Measurements from ENCODE around the gene STRN4.

STRN4 gene

DNA sequence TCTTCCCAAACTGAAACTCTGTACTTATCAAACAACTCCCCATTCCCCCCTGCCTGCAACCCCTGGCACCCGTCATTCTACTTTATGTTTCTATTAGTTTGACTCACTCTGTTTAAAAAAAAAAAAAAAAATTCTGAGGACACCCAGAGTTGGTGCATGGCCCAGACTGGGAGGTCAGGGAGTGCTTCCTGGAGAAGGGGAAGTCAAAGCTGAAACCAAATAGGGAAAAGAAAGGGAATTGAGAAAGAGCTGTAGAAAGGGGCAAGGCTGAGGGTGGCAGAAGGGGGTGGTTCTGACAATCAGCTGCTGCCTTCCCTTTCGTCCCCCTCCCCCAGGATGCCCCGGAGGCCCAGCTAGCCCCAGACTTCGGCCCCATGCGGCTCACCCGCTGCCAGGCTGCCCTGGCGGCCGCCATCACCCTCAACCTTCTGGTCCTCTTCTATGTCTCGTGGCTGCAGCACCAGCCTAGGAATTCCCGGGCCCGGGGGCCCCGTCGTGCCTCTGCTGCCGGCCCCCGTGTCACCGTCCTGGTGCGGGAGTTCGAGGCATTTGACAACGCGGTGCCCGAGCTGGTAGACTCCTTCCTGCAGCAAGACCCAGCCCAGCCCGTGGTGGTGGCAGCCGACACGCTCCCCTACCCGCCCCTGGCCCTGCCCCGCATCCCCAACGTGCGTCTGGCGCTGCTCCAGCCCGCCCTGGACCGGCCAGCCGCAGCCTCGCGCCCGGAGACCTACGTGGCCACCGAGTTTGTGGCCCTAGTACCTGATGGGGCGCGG, 9.0 kb upstream of the STRN4 start:
- no peak overlapping the region for H3K4me3 ChIP-seq (ENCODE audit: low read depth in 1 of 2, low read length in 2 of 2)
- no peaks in the 10 kb centered on the region for H3K9me3 ChIP-seq (ENCODE audit: control insufficient read depth in 1 of 2, low read length in 2 of 2)
- H3K27ac ChIP-seq (ENCODE audit: low read length): no peak overlapping the region
- H3K4me1 ChIP-seq (ENCODE audit: control insufficient read depth in 1 of 2, insufficient read depth in 2 of 2, low read length in 2 of 2): peaks cover 0 to 16% of the 10 kb centered on the region in 2 donors
- H3K36me3 ChIP-seq (ENCODE audit: control insufficient read depth in 1 of 2, insufficient read depth in 2 of 2, low read length in 2 of 2): peaks cover 4 to 26% of the 10 kb centered on the region in 2 donors
- no peaks in the 10 kb centered on the region for H3K27me3 ChIP-seq (ENCODE audit: low read depth, low read length)

GRCh38 chr19:46753420-46754155, 7.3 kb upstream of the STRN4 start:
- H3K9me3 ChIP-seq (ENCODE audit: control insufficient read depth in 1 of 2, low read length in 2 of 2): no peaks in the 10 kb centered on the region
- no peak overlapping the region for H3K27ac ChIP-seq (ENCODE audit: low read length)
- H3K36me3 ChIP-seq (ENCODE audit: control insufficient read depth in 1 of 2, insufficient read depth in 2 of 2, low read length in 2 of 2): peaks cover 4 to 27% of the 10 kb centered on the region in 2 donors
- peaks cover 0 to 7% of the 10 kb centered on the region in 2 donors for H3K4me1 ChIP-seq (ENCODE audit: control insufficient read depth in 1 of 2, insufficient read depth in 2 of 2, low read length in 2 of 2)
- no peaks in the 10 kb centered on the region for H3K27me3 ChIP-seq (ENCODE audit: low read depth, low read length)
- H3K4me3 ChIP-seq (ENCODE audit: low read depth in 1 of 2, low read length in 2 of 2): no peak overlapping the region

DNA sequence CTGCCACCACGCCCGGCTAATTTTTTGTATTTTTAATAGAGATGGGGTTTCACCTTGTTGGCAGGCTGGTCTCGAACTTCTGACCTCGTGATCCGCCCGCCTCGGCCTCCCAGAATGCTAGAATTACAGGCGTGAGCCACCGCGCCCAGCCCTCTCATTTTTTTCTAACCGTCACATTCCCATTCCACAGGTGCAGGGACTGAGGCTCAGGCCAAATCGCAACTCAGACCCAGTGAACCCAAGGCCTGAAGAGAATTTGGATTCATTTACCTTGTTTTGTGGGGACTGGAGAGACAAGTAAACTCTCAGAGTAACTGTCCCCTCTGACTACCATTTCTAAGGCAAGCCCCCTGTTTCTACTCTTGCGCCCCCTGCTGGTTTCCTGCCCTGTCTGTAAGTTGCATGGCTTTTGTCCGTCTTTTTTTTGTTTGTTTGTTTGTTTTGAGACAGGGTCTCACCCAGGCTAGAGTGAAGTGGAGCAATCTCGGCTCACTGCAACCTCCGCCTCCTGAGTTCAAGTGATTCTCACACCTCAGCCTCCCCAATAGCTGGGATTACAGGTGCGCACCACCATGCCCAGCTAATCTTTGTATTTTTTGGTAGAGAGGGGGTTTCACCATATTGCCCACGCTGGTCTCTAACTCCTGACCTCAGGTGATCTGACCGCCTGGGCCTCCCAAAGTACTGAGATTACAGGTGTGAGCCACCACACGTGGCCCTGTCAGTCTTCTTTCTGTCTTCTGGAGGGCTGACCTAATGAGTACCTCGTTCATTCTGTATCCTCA, 2.3 kb upstream of the STRN4 start:
- Histone ChIP-seq H3K4me1 (ENCODE audit: control insufficient read depth in 1 of 2, insufficient read depth in 2 of 2, low read length in 2 of 2) (peaks cover 6 to 25% of the 10 kb centered on the region in 2 donors), H3K27ac (ENCODE audit: low read length) (no peak overlapping the region), H3K9me3 (ENCODE audit: control insufficient read depth in 1 of 2, low read length in 2 of 2) (no peaks in the 10 kb centered on the region)

DNA sequence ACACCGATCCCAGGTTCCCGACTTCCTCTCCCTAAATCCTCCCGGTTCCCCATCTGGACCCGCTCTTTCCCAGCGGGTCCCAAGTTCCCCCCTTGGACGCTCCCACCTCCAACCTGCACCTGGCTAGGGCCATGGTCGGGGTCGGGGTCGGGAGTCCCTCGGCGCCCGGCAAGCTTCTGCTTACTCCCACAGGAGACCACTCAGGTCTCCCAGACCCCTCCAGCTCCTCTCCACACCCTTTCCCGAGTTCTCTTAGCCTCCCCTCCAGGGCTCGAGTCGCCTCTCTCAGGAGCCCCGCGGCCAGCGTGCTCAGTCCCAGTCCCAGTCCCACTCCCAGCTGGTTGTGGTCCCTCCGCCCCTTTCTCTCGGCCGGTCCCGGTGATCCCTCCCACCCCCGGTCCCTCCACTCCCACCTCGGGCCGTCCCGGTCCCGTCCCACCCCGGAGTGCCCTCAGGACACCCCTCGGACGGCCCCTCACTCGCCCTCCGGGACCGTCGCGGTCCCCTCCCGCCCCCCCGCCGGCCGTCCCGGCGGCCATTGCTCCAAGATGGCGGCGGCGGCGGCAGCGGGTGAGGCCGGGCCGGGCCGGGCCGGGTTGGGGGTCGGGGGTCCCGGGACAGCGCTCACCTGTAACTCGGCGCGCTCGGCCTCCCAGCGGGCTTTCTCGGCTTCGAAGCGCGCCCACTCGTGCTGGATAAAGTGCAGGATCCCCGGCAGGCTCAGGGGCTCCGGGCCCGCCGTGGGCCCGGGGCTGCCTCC, 549 bp downstream of the STRN4 start, which contains the start of gene FKRP:
FKRP (plus strand) TSS at position 537 of the 760 bp plus-strand sequence. CDS start 9,394 bp downstream, outside the sequence.
- Histone ChIP-seq H3K27me3 (ENCODE audit: low read depth, low read length) (no peaks in the 10 kb centered on the region), H3K9me3 (ENCODE audit: control insufficient read depth in 1 of 2, low read length in 2 of 2) (no peaks in the 10 kb centered on the region), H3K4me3 (ENCODE audit: low read depth in 1 of 2, low read length in 2 of 2) (peak within 1 kb of the TSS; percentile 85 to 91), H3K4me1 (ENCODE audit: control insufficient read depth in 1 of 2, insufficient read depth in 2 of 2, low read length in 2 of 2) (peaks cover 6 to 37% of the 10 kb centered on the region in 2 donors), H3K27ac (ENCODE audit: low read length) (peak within 1 kb of the TSS; percentile 31), H3K36me3 (ENCODE audit: control insufficient read depth in 1 of 2, insufficient read depth in 2 of 2, low read length in 2 of 2) (peaks cover 0 to 4% of the 10 kb centered on the region in 2 donors)

More for the DNA sequence above, 2.3 kb upstream of the STRN4 start:
- Histone ChIP-seq H3K27me3 (ENCODE audit: low read depth, low read length) (no peaks in the 10 kb centered on the region), H3K4me3 (ENCODE audit: low read depth in 1 of 2, low read length in 2 of 2) (no peak overlapping the region), H3K36me3 (ENCODE audit: control insufficient read depth in 1 of 2, insufficient read depth in 2 of 2, low read length in 2 of 2) (peaks cover 4 to 12% of the 10 kb centered on the region in 2 donors)

DNA sequence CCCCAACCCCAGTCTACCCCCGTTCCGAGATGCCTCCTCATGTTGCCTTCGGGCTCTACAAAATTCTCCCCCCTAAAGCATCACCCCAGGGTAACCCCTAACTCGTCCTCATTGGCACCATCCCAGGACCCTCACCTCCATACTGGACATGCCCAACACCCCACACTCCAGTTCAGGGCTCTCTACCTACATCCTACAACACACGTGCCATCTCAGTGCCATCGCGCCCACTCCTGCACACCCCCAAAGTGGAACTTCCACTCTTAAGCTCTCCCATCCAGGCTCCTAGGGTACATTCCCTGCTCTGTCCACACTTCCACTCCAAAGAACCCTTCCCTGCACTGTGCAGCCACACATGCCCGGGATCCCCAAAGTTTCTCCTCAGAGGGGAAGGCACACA, 1.2 kb downstream of the STRN4 start:
- Histone ChIP-seq H3K27me3 (ENCODE audit: low read depth, low read length) (no peaks in the 10 kb centered on the region), H3K9me3 (ENCODE audit: control insufficient read depth in 1 of 2, low read length in 2 of 2) (no peaks in the 10 kb centered on the region), H3K27ac (ENCODE audit: low read length) (peak overlapping the region; percentile 31), H3K4me3 (ENCODE audit: low read depth in 1 of 2, low read length in 2 of 2) (peak overlapping the region; percentile 85 to 91), H3K4me1 (ENCODE audit: control insufficient read depth in 1 of 2, insufficient read depth in 2 of 2, low read length in 2 of 2) (peaks cover 6 to 44% of the 10 kb centered on the region in 2 donors), H3K36me3 (ENCODE audit: control insufficient read depth in 1 of 2, insufficient read depth in 2 of 2, low read length in 2 of 2) (no peaks in the 10 kb centered on the region)

DNA sequence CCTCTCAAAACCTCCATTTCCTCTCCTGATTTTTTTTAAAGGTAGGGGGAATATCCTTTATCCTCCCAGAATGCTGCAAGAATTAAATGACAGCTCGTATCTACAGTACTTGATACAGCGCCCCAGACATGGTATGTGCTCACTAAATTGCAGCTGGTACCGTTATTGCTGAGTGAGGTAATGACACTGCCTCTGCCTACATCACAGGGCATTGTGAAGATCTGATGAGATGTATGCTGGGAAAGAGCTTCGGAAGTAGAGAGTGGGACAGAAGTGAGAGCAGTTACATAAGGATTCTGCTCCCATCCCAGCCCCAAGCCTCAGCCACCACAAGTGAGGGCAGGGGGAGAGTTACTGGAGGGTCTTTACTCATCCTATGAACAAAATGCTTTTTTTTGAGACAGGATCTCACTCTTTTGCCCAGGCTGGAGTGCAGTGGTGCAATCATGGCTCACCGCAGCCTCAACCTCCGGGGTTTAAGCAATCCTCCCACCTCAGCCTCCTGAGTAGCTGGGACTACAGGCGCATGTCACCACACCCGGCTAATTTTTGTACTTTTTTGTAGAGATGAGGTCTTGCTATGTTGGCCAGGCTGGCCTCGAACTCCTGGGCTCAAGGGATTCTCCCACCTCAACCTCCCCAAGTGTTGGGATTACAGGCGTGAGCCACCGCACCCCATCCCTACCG, 2.1 kb downstream of the STRN4 start:
- H3K27ac ChIP-seq (ENCODE audit: low read length): no peak overlapping the region
- H3K4me3 ChIP-seq (ENCODE audit: low read depth in 1 of 2, low read length in 2 of 2): peak overlapping the region in 1 of 2 donors; percentile 91
- H3K27me3 ChIP-seq (ENCODE audit: low read depth, low read length): no peaks in the 10 kb centered on the region
- no peaks in the 10 kb centered on the region for H3K9me3 ChIP-seq (ENCODE audit: control insufficient read depth in 1 of 2, low read length in 2 of 2)
- peaks cover 6 to 53% of the 10 kb centered on the region in 2 donors for H3K4me1 ChIP-seq (ENCODE audit: control insufficient read depth in 1 of 2, insufficient read depth in 2 of 2, low read length in 2 of 2)
- no peaks in the 10 kb centered on the region for H3K36me3 ChIP-seq (ENCODE audit: control insufficient read depth in 1 of 2, insufficient read depth in 2 of 2, low read length in 2 of 2)

GRCh38 chr19:46742926-46743480, 3.2 kb downstream of the STRN4 start:
- Histone ChIP-seq H3K27me3 (ENCODE audit: low read depth, low read length) (no peaks in the 10 kb centered on the region), H3K27ac (ENCODE audit: low read length) (no peak overlapping the region), H3K36me3 (ENCODE audit: control insufficient read depth in 1 of 2, insufficient read depth in 2 of 2, low read length in 2 of 2) (peaks cover 2 to 3% of the 10 kb centered on the region in 2 donors), H3K9me3 (ENCODE audit: control insufficient read depth in 1 of 2, low read length in 2 of 2) (no peaks in the 10 kb centered on the region), H3K4me1 (ENCODE audit: control insufficient read depth in 1 of 2, insufficient read depth in 2 of 2, low read length in 2 of 2) (peaks cover 6 to 59% of the 10 kb centered on the region in 2 donors), H3K4me3 (ENCODE audit: low read depth in 1 of 2, low read length in 2 of 2) (no peak overlapping the region)

DNA sequence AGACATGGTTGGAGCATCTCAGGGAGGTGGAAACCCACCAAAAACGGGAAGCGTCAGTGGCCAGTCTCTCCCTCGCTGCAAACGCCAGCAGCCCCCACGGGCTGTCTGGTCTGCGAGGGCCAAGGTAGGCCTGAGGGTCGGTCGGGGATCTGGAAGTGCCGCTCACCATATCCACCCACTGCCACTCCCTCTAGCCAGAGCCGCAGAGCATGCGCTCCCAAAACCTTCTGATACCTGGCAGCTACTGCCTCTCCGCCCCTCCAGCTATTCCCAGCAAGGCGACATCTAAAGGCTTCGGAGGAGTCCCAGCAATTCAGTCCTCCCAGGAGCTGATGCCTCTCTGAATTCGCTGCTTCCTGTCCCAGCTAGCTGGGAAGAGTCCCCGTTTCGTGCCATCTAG, 4.8 kb downstream of the STRN4 start:
- Histone ChIP-seq H3K27ac (ENCODE audit: low read length) (no peak overlapping the region), H3K27me3 (ENCODE audit: low read depth, low read length) (no peaks in the 10 kb centered on the region), H3K9me3 (ENCODE audit: control insufficient read depth in 1 of 2, low read length in 2 of 2) (no peaks in the 10 kb centered on the region), H3K4me3 (ENCODE audit: low read depth in 1 of 2, low read length in 2 of 2) (no peak overlapping the region), H3K4me1 (ENCODE audit: control insufficient read depth in 1 of 2, insufficient read depth in 2 of 2, low read length in 2 of 2) (peaks cover 6 to 56% of the 10 kb centered on the region in 2 donors), H3K36me3 (ENCODE audit: control insufficient read depth in 1 of 2, insufficient read depth in 2 of 2, low read length in 2 of 2) (peaks cover 15 to 18% of the 10 kb centered on the region in 2 donors)

DNA sequence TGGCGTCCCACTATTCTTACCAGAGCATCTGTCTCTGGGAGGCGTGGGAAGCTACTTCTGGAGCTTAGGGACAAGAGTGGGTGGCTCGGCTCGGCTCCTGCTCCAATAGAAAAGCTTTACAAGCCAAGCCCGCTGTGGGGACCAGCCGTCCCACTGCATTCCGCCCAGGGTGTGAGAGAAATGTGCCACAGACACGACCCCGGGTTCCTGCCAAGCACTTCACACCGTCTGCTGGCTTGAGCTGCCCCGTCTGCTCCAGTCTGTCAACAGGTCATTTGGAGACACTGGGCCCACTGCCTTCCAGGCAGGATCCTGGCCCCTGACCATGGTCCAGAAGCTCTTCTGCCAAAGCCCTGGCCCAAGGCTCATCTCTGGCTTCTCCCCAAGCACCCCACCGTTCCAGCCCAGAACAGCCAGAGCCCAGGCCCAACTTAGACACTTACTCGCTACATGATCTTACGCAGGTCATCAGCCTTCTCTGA, 6.9 kb downstream of the STRN4 start:
- H3K4me1 ChIP-seq (ENCODE audit: control insufficient read depth in 1 of 2, insufficient read depth in 2 of 2, low read length in 2 of 2): peaks cover 0 to 45% of the 10 kb centered on the region in 2 donors
- H3K27me3 ChIP-seq (ENCODE audit: low read depth, low read length): no peaks in the 10 kb centered on the region
- H3K4me3 ChIP-seq (ENCODE audit: low read depth in 1 of 2, low read length in 2 of 2): no peak overlapping the region
- no peak overlapping the region for H3K27ac ChIP-seq (ENCODE audit: low read length)
- H3K9me3 ChIP-seq (ENCODE audit: control insufficient read depth in 1 of 2, low read length in 2 of 2): no peaks in the 10 kb centered on the region
- H3K36me3 ChIP-seq (ENCODE audit: control insufficient read depth in 1 of 2, insufficient read depth in 2 of 2, low read length in 2 of 2): peaks cover 15 to 18% of the 10 kb centered on the region in 2 donors

GRCh38 chr19:46737761-46738171, 8.5 kb downstream of the STRN4 start:
- H3K36me3 ChIP-seq (ENCODE audit: control insufficient read depth in 1 of 2, insufficient read depth in 2 of 2, low read length in 2 of 2): peaks cover 28 to 31% of the 10 kb centered on the region in 2 donors
- H3K9me3 ChIP-seq (ENCODE audit: control insufficient read depth in 1 of 2, low read length in 2 of 2): no peaks in the 10 kb centered on the region
- H3K4me3 ChIP-seq (ENCODE audit: low read depth in 1 of 2, low read length in 2 of 2): no peak overlapping the region
- peaks cover 0 to 36% of the 10 kb centered on the region in 2 donors for H3K4me1 ChIP-seq (ENCODE audit: control insufficient read depth in 1 of 2, insufficient read depth in 2 of 2, low read length in 2 of 2)
- H3K27me3 ChIP-seq (ENCODE audit: low read depth, low read length): no peaks in the 10 kb centered on the region
- no peak overlapping the region for H3K27ac ChIP-seq (ENCODE audit: low read length)

Data from muscle layer of duodenum (tissue), 2 donors.